Mammary epithelial cell (primary cell): ENCODE measurements around the gene NOBOX.

Source experiments
- CTCF ChIP-seq, 2 donors: IDR thresholded peaks in 1 of 2; conservative IDR thresholded peaks in 1 of 2; 2 replicates each; pipeline ENCODE4 v1.5.1; 2011 to 2012; ENCODE audit warnings: inconsistent platforms in 2 of 2, low read length in 2 of 2, mild to moderate bottlenecking in 2 of 2, control low read depth in 1 of 2, low read depth in 1 of 2; ENCODE audit not compliant: insufficient read depth in 1 of 2; ENCODE audit errors: extremely low read depth in 1 of 2
- EZH2 ChIP-seq: IDR thresholded peaks from 2 replicates; pipeline ENCODE4 v1.6.1; 2012; ENCODE audit warnings: low read length, inconsistent platforms, borderline replicate concordance

- TF ChIP-seq CTCF (conservative IDR thresholded peaks at IDR 0.05 in 1 of 2, IDR thresholded peaks at IDR 0.05 in 1 of 2; ENCODE audit: extremely low read depth in 1 of 2, insufficient read depth in 1 of 2, low read depth in 1 of 2, low read length in 2 of 2) (no peak), EZH2 (no peak)
These were observed 2.0 kb downstream of the NOBOX start for GRCh38 chr7:144401490-144401889.
